Cardiac muscle cell (in vitro differentiated cells and primary cell): ENCODE results near the gene SEC24B. TPM values are rescaled to one million over a fixed set of nuclear protein-coding genes. Genes with fewer than 3 reads are reported as not detected.

Source experiments
- DNase-seq, 2 donors: peaks; one replicate each; pipeline versions ENCODE4 v3.0.0 to v3.0.0-alpha.2; 2010 to 2017; ENCODE audit warnings: low read depth in 1 of 2, low spot score in 1 of 2
- H3K27ac ChIP-seq: fragments of 200-600 bp; sonication (generic); 2 replicates; pipeline ENCODE4 v1.5.1; 2016
- H3K27me3 ChIP-seq: fragments of 200-600 bp; sonication (generic); 2 replicates; pipeline ENCODE4 v1.6.0; 2016; ENCODE audit warnings: control low read depth
- H3K36me3 ChIP-seq: fragments of 200-600 bp; sonication (generic); 2 replicates; pipeline ENCODE4 v1.5.1; 2016; ENCODE audit warnings: control low read depth
- H3K4me1 ChIP-seq: fragments of 200-600 bp; sonication (generic); 2 replicates; pipeline ENCODE4 v1.8.1; 2017; ENCODE audit warnings: low read depth, mild to moderate bottlenecking, mixed run types
- H3K4me3 ChIP-seq: fragments of 200-600 bp; sonication (generic); 2 replicates; pipeline ENCODE4 v1.5.1; 2016; ENCODE audit warnings: mild to moderate bottlenecking
- H3K9me3 ChIP-seq: fragments of 200-600 bp; sonication (generic); 2 replicates; pipeline ENCODE4 v1.5.1; 2017; ENCODE audit warnings: low read depth, mild to moderate bottlenecking, control low read depth
- polyA plus RNA-seq: library from polyadenylated mRNA; unstranded; fragments of >200 nt; fragmentation: Nextera tagmentation; extraction: Ambion mirVana; gene quantifications from 2 replicates; pipeline ENCODE4 v1.2.1, GENCODE V29; 2016
- total RNA-seq: library from RNA; depleted of rRNA; stranded (reverse); fragments of >200 nt; gene quantifications from 2 replicates; pipeline ENCODE4 v1.2.3, GENCODE V29; 2016
- TF ChIP-seq, protein P1 (sequence below): IDR thresholded peaks from 2 replicates; pipeline ENCODE4 v1.5.1; 2012; ENCODE audit warnings: low read depth, mild to moderate bottlenecking, low read length

The SEC24B gene
- total and polyA plus RNA-seq, 2 experiments from 2014 or later: 25.4 to 31.4 TPM

DNA sequence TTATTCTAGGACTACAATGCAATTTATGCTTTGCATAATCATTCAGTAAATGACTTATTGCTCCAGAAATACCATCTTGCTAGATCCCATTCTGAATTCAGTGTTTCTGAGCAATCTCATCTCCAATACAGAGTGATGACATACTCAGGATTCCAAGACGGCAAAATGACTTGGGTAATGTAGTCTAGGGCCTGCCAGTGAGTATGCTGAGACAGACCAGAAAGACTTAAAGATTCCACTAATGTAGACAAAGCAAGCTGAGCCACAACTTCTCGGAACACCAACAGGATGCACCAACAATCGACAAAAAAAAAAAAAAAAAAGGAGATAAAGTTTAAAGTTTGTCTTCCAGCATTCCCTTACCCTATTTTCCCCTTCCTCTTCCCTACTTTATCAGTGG, 919 bp upstream of the SEC24B start:
- peak overlapping the region; percentile 95 for H3K27ac ChIP-seq
- peaks cover 29% of the 10 kb centered on the region for H3K4me1 ChIP-seq
- peak in 1 of 2 donors; percentile 83 for DNase-seq
- TF ChIP-seq, protein P1, sequence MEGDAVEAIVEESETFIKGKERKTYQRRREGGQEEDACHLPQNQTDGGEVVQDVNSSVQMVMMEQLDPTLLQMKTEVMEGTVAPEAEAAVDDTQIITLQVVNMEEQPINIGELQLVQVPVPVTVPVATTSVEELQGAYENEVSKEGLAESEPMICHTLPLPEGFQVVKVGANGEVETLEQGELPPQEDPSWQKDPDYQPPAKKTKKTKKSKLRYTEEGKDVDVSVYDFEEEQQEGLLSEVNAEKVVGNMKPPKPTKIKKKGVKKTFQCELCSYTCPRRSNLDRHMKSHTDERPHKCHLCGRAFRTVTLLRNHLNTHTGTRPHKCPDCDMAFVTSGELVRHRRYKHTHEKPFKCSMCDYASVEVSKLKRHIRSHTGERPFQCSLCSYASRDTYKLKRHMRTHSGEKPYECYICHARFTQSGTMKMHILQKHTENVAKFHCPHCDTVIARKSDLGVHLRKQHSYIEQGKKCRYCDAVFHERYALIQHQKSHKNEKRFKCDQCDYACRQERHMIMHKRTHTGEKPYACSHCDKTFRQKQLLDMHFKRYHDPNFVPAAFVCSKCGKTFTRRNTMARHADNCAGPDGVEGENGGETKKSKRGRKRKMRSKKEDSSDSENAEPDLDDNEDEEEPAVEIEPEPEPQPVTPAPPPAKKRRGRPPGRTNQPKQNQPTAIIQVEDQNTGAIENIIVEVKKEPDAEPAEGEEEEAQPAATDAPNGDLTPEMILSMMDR: no peak
- H3K27me3 ChIP-seq: no peaks in the 10 kb centered on the region
- H3K4me3 ChIP-seq: peak overlapping the region; percentile 84
- no peaks in the 10 kb centered on the region for H3K9me3 ChIP-seq
- H3K36me3 ChIP-seq: no peaks in the 10 kb centered on the region

DNA sequence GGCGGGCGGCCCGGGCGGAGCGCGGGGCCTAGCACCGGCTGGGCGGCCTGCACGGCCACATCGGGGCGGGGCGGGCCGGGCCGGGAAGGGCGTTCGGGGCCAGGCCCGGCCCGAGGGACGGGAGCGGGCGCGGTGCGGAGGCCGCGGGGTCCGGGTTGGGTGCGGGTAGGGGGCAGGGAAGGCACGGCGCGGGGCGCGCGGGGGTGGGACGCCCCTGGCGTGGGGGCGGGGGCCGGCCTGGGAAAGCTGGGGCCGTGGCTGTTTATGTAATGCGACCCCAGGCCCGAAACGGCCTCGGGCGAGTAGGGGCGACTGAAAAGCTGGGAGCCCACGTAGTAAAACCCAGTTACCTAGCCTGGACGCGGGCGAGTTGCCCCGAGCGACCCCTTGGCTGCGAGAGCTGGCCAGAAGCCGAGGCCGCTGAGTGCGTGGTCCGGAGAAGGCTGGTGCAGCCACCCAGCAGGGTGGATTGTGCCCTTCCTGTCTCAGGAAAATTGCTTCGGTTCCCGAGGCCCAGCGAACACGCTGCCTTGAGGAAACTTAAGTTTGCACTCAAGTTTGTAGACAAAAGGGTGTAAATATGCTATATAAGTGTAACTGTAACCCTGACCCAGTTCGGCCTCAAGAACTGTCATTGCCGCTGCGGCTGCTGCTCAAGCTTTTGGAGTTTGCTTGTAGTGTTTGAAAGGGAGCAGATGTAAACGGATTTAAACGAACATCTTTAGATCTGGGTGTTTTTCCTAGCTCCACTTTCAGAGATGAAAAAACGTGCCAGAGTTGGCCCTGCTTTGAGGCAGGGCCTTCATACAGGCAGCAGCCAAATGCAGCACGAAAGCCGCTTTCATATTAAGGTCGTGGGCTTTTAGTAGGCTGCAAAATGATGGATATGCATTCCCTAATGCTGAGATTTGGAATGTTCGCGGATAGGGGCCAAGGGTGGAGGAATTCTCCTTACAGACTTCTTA, 674 bp downstream of the SEC24B start:
- Histone ChIP-seq H3K36me3 (no peaks in the 10 kb centered on the region), H3K4me3 (peak overlapping the region; percentile 84), H3K27me3 (no peaks in the 10 kb centered on the region), H3K4me1 (peaks cover 29% of the 10 kb centered on the region), H3K9me3 (no peaks in the 10 kb centered on the region), H3K27ac (peak overlapping the region; percentile 95)
- TF ChIP-seq, protein P1: no peak
- DNase-seq: peak; percentile 21 to 60

DNA sequence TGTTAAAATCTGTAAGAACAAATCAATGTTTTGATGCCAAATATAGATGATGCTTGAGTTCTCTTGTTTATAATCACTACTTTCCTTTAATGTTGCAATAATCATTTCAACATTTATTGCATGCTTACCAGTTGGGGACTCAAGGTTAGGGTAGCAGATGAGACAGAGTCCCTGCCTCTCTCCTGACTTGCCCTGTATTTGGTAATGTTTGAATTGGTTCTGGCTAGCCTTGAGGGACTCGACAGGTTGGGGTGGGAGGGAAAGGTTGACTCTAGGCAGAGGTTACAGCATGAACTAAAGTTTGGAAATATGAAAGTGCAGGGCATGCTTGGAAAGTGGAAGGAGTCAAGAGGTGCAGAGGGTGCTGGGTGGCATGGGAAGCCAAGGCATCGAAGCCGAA, 2.0 kb downstream of the SEC24B start:
- H3K27me3 ChIP-seq: no peaks in the 10 kb centered on the region
- H3K27ac ChIP-seq: no peak overlapping the region
- DNase-seq: no peak
- no peaks in the 10 kb centered on the region for H3K36me3 ChIP-seq
- no peaks in the 10 kb centered on the region for H3K9me3 ChIP-seq
- TF ChIP-seq, protein P1: no peak
- H3K4me3 ChIP-seq: peak overlapping the region; percentile 84
- H3K4me1 ChIP-seq: peaks cover 29% of the 10 kb centered on the region

DNA sequence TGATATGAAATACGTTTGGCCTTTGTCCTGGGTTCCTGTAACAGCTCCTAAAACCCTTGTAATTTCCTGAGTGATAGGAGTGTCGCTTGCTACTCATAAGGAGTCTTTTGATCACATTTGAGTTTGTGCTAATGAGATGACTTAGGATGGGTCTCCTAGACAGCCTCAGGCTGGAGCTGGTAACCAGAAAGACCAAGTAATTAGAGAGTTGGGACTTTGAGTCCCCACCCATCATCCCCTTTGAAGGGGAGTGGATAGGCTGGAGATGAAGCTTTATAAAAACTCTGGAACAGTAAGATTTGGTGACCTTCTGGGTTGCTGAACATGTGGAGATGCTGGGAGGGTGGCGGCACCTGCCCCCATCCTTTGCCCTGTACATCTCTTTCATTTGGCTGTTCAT, 2.9 kb downstream of the SEC24B start:
- H3K4me3 ChIP-seq: no peak overlapping the region
- H3K27ac ChIP-seq: no peak overlapping the region
- H3K36me3 ChIP-seq: no peaks in the 10 kb centered on the region
- peaks cover 29% of the 10 kb centered on the region for H3K4me1 ChIP-seq
- TF ChIP-seq, protein P1: no peak
- no peaks in the 10 kb centered on the region for H3K27me3 ChIP-seq
- H3K9me3 ChIP-seq: no peaks in the 10 kb centered on the region
- no peak for DNase-seq

DNA sequence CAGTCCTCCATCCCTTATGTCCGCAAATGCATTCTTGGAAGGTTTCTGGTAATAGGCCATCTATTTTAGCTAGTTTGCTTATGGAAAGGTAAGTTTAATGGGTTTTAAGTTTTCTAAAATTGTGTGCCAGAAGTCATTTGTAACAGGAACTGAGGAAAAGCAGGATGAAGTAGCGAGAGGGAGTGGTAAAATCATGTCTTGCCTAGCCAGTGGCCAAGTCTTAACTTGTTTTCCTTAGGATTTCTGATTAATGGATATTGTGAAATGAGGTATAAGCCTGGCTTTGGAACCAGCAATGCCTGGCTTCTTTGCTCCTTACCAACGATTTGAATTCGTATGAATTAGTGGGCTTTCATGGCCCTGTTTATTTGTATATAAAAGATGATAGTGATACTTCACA, 7.3 kb downstream of the SEC24B start:
- H3K4me3 ChIP-seq: no peak overlapping the region
- H3K9me3 ChIP-seq: no peaks in the 10 kb centered on the region
- peak in 1 of 2 donors; percentile 24 for DNase-seq
- H3K27ac ChIP-seq: peak overlapping the region; percentile 76
- no peaks in the 10 kb centered on the region for H3K27me3 ChIP-seq
- H3K4me1 ChIP-seq: peaks cover 9% of the 10 kb centered on the region
- H3K36me3 ChIP-seq: no peaks in the 10 kb centered on the region
- TF ChIP-seq, protein P1: no peak
